Kasumi-1 (cell line): Measurements from ENCODE around the gene PMS1.
"Not testable (repeated sequence)": the region's sequence is repeated elsewhere in the genome, so short reads cannot be mapped to it uniquely, and the experiment has no call there.

Experiments
- DNase-seq, 2 experiments: peaks; one replicate each; lab custom pipeline; 2025; lab: John Stamatoyannopoulos, UW

Gene PMS1

GRCh38 chr2:189818249-189819038, 34.2 kb downstream of the PMS1 start:
- no peak for DNase-seq

- no peak for DNase-seq
Observed at GRCh38 chr2:189819297-189819704, 35.1 kb downstream of the PMS1 start.

- DNase-seq = no peak
Observed at GRCh38 chr2:189821953-189822748, 37.9 kb downstream of the PMS1 start.

GRCh38 chr2:189824694-189825396, 40.6 kb downstream of the PMS1 start:
- DNase-seq = no peak

GRCh38 chr2:189826039-189826438, 41.8 kb downstream of the PMS1 start:
- DNase-seq = no peak

GRCh38 chr2:189829102-189829833, 45.0 kb downstream of the PMS1 start:
- no peak for DNase-seq

- DNase-seq = no peak
Observed at GRCh38 chr2:189830510-189830909, 46.3 kb downstream of the PMS1 start.

GRCh38 chr2:189834059-189834458, 49.8 kb downstream of the PMS1 start:
- DNase-seq = no peak

GRCh38 chr2:189834642-189835041, 50.4 kb downstream of the PMS1 start:
- DNase-seq = not testable (repeated sequence)

- DNase-seq = no peak
Observed at GRCh38 chr2:189835855-189836558, 51.8 kb downstream of the PMS1 start.

GRCh38 chr2:189836644-189837043, 52.4 kb downstream of the PMS1 start:
- DNase-seq = no peak

GRCh38 chr2:189837326-189837725, 53.1 kb downstream of the PMS1 start:
- no peak for DNase-seq

GRCh38 chr2:189841019-189841418, 56.8 kb downstream of the PMS1 start:
- no peak for DNase-seq

- no peak for DNase-seq
Observed at GRCh38 chr2:189848276-189848675, 64.0 kb downstream of the PMS1 start.

GRCh38 chr2:189849550-189849949, 65.3 kb downstream of the PMS1 start:
- no peak for DNase-seq

GRCh38 chr2:189851174-189851826, 67.0 kb downstream of the PMS1 start:
- no peak for DNase-seq

- DNase-seq = no peak
Observed at GRCh38 chr2:189854187-189854586, 69.9 kb downstream of the PMS1 start.

GRCh38 chr2:189854940-189855339, 70.7 kb downstream of the PMS1 start:
- DNase-seq = no peak

- DNase-seq = no peak
Observed at GRCh38 chr2:189858291-189858690, 74.0 kb downstream of the PMS1 start.

- no peak for DNase-seq
Observed at GRCh38 chr2:189860161-189860560, 75.9 kb downstream of the PMS1 start.

- DNase-seq = no peak
Observed at GRCh38 chr2:189862751-189863150, 78.5 kb downstream of the PMS1 start.
